DOHH2 (cell line): Measurements from ENCODE around the gene FAM78B.

Experiments
- CTCF ChIP-seq: fragments of 200-600 bp; sonication (generic); IDR thresholded peaks from one replicate; pipeline ENCODE4 v1.5.1; 2014; ENCODE audit warnings: antibody characterized with exemption, mild to moderate bottlenecking, low read depth, low read length; ENCODE audit not compliant: poor library complexity, severe bottlenecking
- EZH2phosphoT487 ChIP-seq: fragments of 200-600 bp; sonication (generic); IDR thresholded peaks from 2 replicates; pipeline ENCODE4 v1.6.1; 2017; ENCODE audit warnings: borderline replicate concordance, mild to moderate bottlenecking, antibody characterized with exemption, low read length, moderate library complexity, mixed read lengths

- no peak for TF ChIP-seq CTCF
- no peak for TF ChIP-seq EZH2phosphoT487
Measured at GRCh38 chr1:166057650-166058049, 109.2 kb downstream of the FAM78B start.
